ENCODE measurements around the gene ANKRD7. TPM values are rescaled to one million over a fixed set of nuclear protein-coding genes. Genes with fewer than 3 reads are reported as not detected.

Gene ANKRD7
- total RNA-seq (2022; extraction: Qiagen RNA extraction; ENCODE audit: low read depth), result 0.21 to 0.41 TPM (median 0.23 TPM) in 3 of 5 replicates, not detected in the others

GRCh38 chr7:118224521-118224920 is at the start of gene ANKRD7:
Gene ANKRD7, plus strand, starts transcription at chr7:118224704. Its CDS starts 127 bp downstream, at chr7:118224831.

GRCh38 chr7:118183786-118184564 is 40.5 kb upstream of the ANKRD7 start, which contains the start of gene LSM8:
Gene LSM8, plus strand, starts transcription at chr7:118184164. Its CDS starts 60 bp downstream, at chr7:118184224.

Other genes starting within 250 kb of the ANKRD7 start
- 39.2 to 56.0 TPM (median 44.1 TPM) in 5 replicates for gene LSM8, start 40.5 kb upstream of the ANKRD7 start, total RNA-seq (2022; extraction: Qiagen RNA extraction; ENCODE audit: low read depth)